Measurements from ENCODE around the gene LGMN. TPM values are rescaled to one million over a fixed set of nuclear protein-coding genes. Genes with fewer than 3 reads are reported as not detected.
A peak's percentile ranks its signal among the peaks of the same experiment; 100 is the strongest.

LGMN gene
- total RNA-seq, 6 experiments from 2014 or later: 37.0 to 57.3 (median 43.3) TPM

GRCh38 chr14:92670643-92671366 lies 77.6 kb downstream of the LGMN start:
- Mint-ChIP-seq H3K36me3 (ENCODE audit: low read depth) (0 out of 2 replicates have a peak, but pooled peaks cover 9% of the 10 kb centered on the region), H3K27ac (peak overlapping the region; percentile 84), H3K9me3 (no peaks in the 10 kb centered on the region), H3K4me1 (ENCODE audit: low read depth) (peaks cover 32% of the 10 kb centered on the region), H3K4me3 (no peak overlapping the region; the same call in 1 of the 2 replicates), H3K27me3 (ENCODE audit: insufficient read depth) (no peaks in the 10 kb centered on the region; the same call in 1 of the 2 replicates)
- TF ChIP-seq CTCF (IDR thresholded peaks at IDR 0.05): no peak
- peak; percentile 37 for DNase-seq

- TF ChIP-seq CTCF (IDR thresholded peaks at IDR 0.05): peak; percentile 65
- Mint-ChIP-seq H3K27me3 (ENCODE audit: insufficient read depth) (no peaks in the 10 kb centered on the region; the same call in 1 of the 2 replicates), H3K36me3 (ENCODE audit: low read depth) (0 out of 2 replicates have a peak, but pooled peaks cover 9% of the 10 kb centered on the region), H3K4me3 (peak overlapping the region; percentile 43), H3K9me3 (no peaks in the 10 kb centered on the region), H3K4me1 (ENCODE audit: low read depth) (peaks cover 30% of the 10 kb centered on the region), H3K27ac (peak overlapping the region; percentile 84)
- DNase-seq: peak; percentile 64
Measured at GRCh38 chr14:92670160-92670559, 78.3 kb downstream of the LGMN start.

GRCh38 chr14:92668276-92668973 lies 80.0 kb downstream of the LGMN start:
- Mint-ChIP-seq H3K4me3 (no peak overlapping the region), H3K27ac (peak overlapping the region; percentile 18; the same call in 1 of the 2 replicates), H3K27me3 (ENCODE audit: insufficient read depth) (no peaks in the 10 kb centered on the region; the same call in 1 of the 2 replicates)

GRCh38 chr14:92666251-92666650 lies 82.2 kb downstream of the LGMN start:
- no peak overlapping the region for H3K4me3 Mint-ChIP-seq
- no peak overlapping the region for H3K27ac Mint-ChIP-seq
- peaks cover 28% of the 10 kb centered on the region for H3K4me1 Mint-ChIP-seq (ENCODE audit: low read depth)
- DNase-seq: no peak
- TF ChIP-seq CTCF (IDR thresholded peaks at IDR 0.05): no peak
- H3K36me3 Mint-ChIP-seq (ENCODE audit: low read depth): peaks cover 25% of the 10 kb centered on the region
- H3K27me3 Mint-ChIP-seq (ENCODE audit: insufficient read depth): no peaks in the 10 kb centered on the region; the same call in 1 of the 2 replicates
- no peaks in the 10 kb centered on the region for H3K9me3 Mint-ChIP-seq

More at GRCh38 chr14:92668276-92668973, 80.0 kb downstream of the LGMN start:
- no peak for DNase-seq
- Mint-ChIP-seq H3K9me3 (no peaks in the 10 kb centered on the region), H3K4me1 (ENCODE audit: low read depth) (peaks cover 30% of the 10 kb centered on the region), H3K36me3 (ENCODE audit: low read depth) (peaks cover 13% of the 10 kb centered on the region; the same call in 1 of the 2 replicates)
- TF ChIP-seq CTCF (IDR thresholded peaks at IDR 0.05): no peak

GRCh38 chr14:92665661-92666110 lies 82.7 kb downstream of the LGMN start:
- DNase-seq: no peak
- no peak for TF ChIP-seq CTCF (IDR thresholded peaks at IDR 0.05)
- H3K27me3 Mint-ChIP-seq (ENCODE audit: insufficient read depth): no peaks in the 10 kb centered on the region; the same call in 1 of the 2 replicates
- H3K4me1 Mint-ChIP-seq (ENCODE audit: low read depth): peaks cover 23% of the 10 kb centered on the region
- H3K9me3 Mint-ChIP-seq: no peaks in the 10 kb centered on the region
- H3K27ac Mint-ChIP-seq: no peak overlapping the region; the same call in 1 of the 2 replicates
- H3K4me3 Mint-ChIP-seq: no peak overlapping the region
- H3K36me3 Mint-ChIP-seq (ENCODE audit: low read depth): peaks cover 24% of the 10 kb centered on the region

Data from HFFc6 (cell line).